Measurements from ENCODE around the gene CCDC190. TPM values are rescaled to one million over a fixed set of nuclear protein-coding genes. Genes with fewer than 3 reads are reported as not detected.

Gene CCDC190
- total and polyA plus RNA-seq, 2 experiments from 2014 or later: not detected

DNA sequence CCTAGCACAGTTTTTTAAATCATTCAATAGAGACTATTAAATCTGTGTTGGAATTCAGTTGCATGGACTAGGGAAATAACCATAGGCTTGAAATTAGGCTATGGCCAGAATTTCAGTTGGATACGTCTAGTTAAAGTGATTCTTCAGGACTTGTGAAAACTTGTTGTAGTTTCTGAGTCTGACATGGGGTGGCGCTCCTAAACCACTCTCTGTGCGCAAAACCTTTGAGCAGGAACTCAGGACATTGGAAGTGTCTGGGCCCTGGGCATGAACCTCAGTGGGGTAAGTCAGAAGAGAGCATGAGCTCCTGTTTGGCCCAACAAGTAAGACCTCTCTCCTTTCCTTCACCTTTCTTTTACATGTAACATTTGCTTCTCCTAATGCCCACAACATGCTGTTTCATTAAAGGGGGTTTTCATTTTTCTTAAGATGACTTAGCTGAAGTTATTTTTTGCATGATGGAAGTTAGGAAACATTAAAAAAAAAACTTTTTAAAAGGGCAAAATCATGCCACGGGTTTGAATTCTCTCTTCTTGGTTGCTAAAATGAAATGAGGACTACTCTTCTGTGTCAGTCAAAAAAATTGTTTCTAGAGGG is 17.1 kb upstream of the CCDC190 start (continued):
- TF ChIP-seq, protein P1, sequence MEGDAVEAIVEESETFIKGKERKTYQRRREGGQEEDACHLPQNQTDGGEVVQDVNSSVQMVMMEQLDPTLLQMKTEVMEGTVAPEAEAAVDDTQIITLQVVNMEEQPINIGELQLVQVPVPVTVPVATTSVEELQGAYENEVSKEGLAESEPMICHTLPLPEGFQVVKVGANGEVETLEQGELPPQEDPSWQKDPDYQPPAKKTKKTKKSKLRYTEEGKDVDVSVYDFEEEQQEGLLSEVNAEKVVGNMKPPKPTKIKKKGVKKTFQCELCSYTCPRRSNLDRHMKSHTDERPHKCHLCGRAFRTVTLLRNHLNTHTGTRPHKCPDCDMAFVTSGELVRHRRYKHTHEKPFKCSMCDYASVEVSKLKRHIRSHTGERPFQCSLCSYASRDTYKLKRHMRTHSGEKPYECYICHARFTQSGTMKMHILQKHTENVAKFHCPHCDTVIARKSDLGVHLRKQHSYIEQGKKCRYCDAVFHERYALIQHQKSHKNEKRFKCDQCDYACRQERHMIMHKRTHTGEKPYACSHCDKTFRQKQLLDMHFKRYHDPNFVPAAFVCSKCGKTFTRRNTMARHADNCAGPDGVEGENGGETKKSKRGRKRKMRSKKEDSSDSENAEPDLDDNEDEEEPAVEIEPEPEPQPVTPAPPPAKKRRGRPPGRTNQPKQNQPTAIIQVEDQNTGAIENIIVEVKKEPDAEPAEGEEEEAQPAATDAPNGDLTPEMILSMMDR (conservative IDR thresholded peaks at IDR 0.05; ENCODE audit: low read depth in 2 of 2): peak; percentile 84 to 97
- no peak for TF ChIP-seq ZNF331 (CRISPR knock-in tag; IDR thresholded peaks at IDR 0.05; ENCODE audit: low read depth)

DNA sequence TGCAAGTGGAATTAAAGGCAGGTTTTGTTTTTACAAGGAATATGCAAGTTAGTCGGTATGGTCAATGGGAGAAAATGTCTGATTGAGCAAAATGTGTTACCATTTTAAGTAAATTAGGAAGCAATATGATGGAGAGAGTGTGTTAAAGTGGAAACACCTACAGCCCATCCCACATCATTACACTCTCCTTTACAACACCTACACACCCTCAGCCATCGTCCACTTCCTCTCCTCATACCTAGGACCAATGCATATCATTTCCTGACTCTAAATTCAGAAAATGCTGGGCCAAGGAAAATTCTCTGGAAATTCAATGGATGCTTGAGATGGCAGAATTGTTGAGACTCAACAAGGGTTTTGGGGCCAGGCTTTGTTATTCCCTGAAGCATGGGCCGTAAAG is 16.4 kb upstream of the CCDC190 start:
- Histone ChIP-seq H3F3A (replicated peaks; ENCODE audit: low read depth) (no peaks in the 10 kb centered on the region), H3K9me2 (ENCODE audit: insufficient read depth) (no peaks in the 10 kb centered on the region), H3K4me3 (no peak overlapping the region), H3K4me1 (ENCODE audit: insufficient read depth) (peaks cover 12% of the 10 kb centered on the region; the same call in 1 of the 2 replicates), H3K36me3 (ENCODE audit: insufficient read depth) (no peaks in the 10 kb centered on the region), H3K27me3 (ENCODE audit: insufficient read depth) (no peaks in the 10 kb centered on the region), H3K79me2 (replicated peaks; ENCODE audit: insufficient read depth) (no peaks in the 10 kb centered on the region), H3K27ac (ENCODE audit: low read depth) (no peak overlapping the region), H3K4me2 (no peak overlapping the region), H2AFZ (peak overlapping the region; percentile 50; the same call in 1 of the 2 replicates), H4K20me1 (replicated peaks; ENCODE audit: insufficient read depth) (no peaks in the 10 kb centered on the region)
- no peak for DNase-seq (ENCODE audit: low spot score)
- ATAC-seq: no peak
- H3K4me1 Mint-ChIP-seq: peaks cover 10% of the 10 kb centered on the region; the same call in 2 of the 3 replicates
- no peak overlapping the region for H3K4me3 Mint-ChIP-seq
- peaks cover 6% of the 10 kb centered on the region; the same call in 1 of the 3 replicates for H3K9me3 Mint-ChIP-seq
- H3K36me3 Mint-ChIP-seq (ENCODE audit: low read depth): peaks cover 4% of the 10 kb centered on the region; the same call in 2 of the 3 replicates
- H3K27me3 Mint-ChIP-seq (ENCODE audit: insufficient read depth, low read depth, poor library complexity): peaks cover 1% of the 10 kb centered on the region
- no peak overlapping the region for H3K27ac Mint-ChIP-seq
- TF ChIP-seq STAT1 (IDR thresholded peaks at IDR 0.05; ENCODE audit: unreplicated experiment) (no peak), ZNF331 (CRISPR knock-in tag; IDR thresholded peaks at IDR 0.05; ENCODE audit: low read depth) (no peak), ZNF114 (CRISPR knock-in tag; IDR thresholded peaks at IDR 0.05) (no peak), NANOG (IDR thresholded peaks at IDR 0.05; ENCODE audit: borderline replicate concordance) (no peak), JUNB (IDR thresholded peaks at IDR 0.05; ENCODE audit: unreplicated experiment) (no peak), EZH2phosphoT487 (IDR thresholded peaks at IDR 0.05; ENCODE audit: unreplicated experiment) (no peak), POLR2AphosphoS5 (IDR thresholded peaks at IDR 0.05; ENCODE audit: low read depth) (no peak)
- TF ChIP-seq, protein P2, sequence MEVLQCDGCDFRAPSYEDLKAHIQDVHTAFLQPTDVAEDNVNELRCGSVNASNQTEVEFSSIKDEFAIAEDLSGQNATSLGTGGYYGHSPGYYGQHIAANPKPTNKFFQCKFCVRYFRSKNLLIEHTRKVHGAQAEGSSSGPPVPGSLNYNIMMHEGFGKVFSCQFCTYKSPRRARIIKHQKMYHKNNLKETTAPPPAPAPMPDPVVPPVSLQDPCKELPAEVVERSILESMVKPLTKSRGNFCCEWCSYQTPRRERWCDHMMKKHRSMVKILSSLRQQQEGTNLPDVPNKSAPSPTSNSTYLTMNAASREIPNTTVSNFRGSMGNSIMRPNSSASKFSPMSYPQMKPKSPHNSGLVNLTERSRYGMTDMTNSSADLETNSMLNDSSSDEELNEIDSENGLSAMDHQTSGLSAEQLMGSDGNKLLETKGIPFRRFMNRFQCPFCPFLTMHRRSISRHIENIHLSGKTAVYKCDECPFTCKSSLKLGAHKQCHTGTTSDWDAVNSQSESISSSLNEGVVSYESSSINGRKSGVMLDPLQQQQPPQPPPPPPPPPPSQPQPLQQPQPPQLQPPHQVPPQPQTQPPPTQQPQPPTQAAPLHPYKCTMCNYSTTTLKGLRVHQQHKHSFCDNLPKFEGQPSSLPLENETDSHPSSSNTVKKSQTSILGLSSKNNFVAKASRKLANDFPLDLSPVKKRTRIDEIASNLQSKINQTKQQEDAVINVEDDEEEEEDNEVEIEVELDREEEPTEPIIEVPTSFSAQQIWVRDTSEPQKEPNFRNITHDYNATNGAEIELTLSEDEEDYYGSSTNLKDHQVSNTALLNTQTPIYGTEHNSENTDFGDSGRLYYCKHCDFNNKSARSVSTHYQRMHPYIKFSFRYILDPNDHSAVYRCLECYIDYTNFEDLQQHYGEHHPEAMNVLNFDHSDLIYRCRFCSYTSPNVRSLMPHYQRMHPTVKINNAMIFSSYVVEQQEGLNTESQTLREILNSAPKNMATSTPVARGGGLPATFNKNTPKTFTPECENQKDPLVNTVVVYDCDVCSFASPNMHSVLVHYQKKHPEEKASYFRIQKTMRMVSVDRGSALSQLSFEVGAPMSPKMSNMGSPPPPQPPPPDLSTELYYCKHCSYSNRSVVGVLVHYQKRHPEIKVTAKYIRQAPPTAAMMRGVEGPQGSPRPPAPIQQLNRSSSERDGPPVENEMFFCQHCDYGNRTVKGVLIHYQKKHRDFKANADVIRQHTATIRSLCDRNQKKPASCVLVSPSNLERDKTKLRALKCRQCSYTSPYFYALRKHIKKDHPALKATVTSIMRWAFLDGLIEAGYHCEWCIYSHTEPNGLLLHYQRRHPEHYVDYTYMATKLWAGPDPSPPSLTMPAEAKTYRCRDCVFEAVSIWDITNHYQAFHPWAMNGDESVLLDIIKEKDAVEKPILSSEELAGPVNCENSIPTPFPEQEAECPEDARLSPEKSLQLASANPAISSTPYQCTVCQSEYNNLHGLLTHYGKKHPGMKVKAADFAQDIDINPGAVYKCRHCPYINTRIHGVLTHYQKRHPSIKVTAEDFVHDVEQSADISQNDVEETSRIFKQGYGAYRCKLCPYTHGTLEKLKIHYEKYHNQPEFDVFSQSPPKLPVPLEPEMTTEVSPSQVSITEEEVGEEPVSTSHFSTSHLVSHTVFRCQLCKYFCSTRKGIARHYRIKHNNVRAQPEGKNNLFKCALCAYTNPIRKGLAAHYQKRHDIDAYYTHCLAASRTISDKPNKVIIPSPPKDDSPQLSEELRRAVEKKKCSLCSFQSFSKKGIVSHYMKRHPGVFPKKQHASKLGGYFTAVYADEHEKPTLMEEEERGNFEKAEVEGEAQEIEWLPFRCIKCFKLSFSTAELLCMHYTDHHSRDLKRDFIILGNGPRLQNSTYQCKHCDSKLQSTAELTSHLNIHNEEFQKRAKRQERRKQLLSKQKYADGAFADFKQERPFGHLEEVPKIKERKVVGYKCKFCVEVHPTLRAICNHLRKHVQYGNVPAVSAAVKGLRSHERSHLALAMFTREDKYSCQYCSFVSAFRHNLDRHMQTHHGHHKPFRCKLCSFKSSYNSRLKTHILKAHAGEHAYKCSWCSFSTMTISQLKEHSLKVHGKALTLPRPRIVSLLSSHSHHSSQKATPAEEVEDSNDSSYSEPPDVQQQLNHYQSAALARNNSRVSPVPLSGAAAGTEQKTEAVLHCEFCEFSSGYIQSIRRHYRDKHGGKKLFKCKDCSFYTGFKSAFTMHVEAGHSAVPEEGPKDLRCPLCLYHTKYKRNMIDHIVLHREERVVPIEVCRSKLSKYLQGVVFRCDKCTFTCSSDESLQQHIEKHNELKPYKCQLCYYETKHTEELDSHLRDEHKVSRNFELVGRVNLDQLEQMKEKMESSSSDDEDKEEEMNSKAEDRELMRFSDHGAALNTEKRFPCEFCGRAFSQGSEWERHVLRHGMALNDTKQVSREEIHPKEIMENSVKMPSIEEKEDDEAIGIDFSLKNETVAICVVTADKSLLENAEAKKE (CRISPR knock-in tag; IDR thresholded peaks at IDR 0.05): no peak
- TF ChIP-seq, protein P3, sequence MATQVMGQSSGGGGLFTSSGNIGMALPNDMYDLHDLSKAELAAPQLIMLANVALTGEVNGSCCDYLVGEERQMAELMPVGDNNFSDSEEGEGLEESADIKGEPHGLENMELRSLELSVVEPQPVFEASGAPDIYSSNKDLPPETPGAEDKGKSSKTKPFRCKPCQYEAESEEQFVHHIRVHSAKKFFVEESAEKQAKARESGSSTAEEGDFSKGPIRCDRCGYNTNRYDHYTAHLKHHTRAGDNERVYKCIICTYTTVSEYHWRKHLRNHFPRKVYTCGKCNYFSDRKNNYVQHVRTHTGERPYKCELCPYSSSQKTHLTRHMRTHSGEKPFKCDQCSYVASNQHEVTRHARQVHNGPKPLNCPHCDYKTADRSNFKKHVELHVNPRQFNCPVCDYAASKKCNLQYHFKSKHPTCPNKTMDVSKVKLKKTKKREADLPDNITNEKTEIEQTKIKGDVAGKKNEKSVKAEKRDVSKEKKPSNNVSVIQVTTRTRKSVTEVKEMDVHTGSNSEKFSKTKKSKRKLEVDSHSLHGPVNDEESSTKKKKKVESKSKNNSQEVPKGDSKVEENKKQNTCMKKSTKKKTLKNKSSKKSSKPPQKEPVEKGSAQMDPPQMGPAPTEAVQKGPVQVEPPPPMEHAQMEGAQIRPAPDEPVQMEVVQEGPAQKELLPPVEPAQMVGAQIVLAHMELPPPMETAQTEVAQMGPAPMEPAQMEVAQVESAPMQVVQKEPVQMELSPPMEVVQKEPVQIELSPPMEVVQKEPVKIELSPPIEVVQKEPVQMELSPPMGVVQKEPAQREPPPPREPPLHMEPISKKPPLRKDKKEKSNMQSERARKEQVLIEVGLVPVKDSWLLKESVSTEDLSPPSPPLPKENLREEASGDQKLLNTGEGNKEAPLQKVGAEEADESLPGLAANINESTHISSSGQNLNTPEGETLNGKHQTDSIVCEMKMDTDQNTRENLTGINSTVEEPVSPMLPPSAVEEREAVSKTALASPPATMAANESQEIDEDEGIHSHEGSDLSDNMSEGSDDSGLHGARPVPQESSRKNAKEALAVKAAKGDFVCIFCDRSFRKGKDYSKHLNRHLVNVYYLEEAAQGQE (IDR thresholded peaks at IDR 0.05; ENCODE audit: unreplicated experiment): no peak
- TF ChIP-seq, protein P4, sequence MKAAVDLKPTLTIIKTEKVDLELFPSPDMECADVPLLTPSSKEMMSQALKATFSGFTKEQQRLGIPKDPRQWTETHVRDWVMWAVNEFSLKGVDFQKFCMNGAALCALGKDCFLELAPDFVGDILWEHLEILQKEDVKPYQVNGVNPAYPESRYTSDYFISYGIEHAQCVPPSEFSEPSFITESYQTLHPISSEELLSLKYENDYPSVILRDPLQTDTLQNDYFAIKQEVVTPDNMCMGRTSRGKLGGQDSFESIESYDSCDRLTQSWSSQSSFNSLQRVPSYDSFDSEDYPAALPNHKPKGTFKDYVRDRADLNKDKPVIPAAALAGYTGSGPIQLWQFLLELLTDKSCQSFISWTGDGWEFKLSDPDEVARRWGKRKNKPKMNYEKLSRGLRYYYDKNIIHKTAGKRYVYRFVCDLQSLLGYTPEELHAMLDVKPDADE (IDR thresholded peaks at IDR 0.05): no peak
